GM12892 (cell line): ENCODE data around the gene PPIB.

Experiments used
- POLR2A ChIP-seq: IDR thresholded peaks from 2 replicates; pipeline ENCODE4 v1.6.1; 2011; ENCODE audit warnings: low read depth, low read length, control low read depth
- POLR2AphosphoS5 ChIP-seq: IDR thresholded peaks from 2 replicates; pipeline ENCODE4 v1.6.1; 2011; ENCODE audit warnings: low read depth, low read length, control low read depth
- TAF1 ChIP-seq: IDR thresholded peaks from 2 replicates; pipeline ENCODE4 v1.6.1; 2011; ENCODE audit warnings: low read depth, mild to moderate bottlenecking, control low read depth, low read length, borderline replicate concordance

DNA sequence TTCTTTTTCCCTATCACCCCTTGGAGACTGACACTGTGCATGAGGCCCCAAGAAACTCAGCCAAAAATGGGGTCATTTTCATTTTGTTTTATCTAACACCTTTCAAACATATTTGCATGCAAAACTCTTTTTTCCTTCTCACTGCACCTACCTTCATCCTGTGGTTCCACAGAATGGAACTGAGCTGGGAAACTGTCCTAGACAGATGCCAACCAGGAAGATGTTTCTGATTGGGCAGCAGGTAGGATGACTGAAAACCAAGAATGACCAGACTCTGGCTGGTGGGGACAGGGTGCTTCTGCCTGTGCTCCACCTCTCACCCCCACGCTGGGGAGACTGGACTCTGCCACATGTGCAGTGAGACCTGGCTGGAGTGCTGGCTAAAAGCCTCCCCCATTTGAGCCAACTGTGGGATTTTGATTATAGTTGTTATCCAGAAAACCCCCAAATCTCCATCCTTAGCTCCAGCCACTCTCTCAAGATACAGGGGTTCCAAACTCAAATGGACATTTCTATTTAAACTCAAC is 5.2 kb downstream of the PPIB start:
- TF ChIP-seq POLR2A: no peak; the same call in 1 of the 2 replicates
- TF ChIP-seq TAF1: no peak
- TF ChIP-seq POLR2AphosphoS5: no peak; the same call in 1 of the 2 replicates
